Thyroid gland (tissue), 4 donors: ENCODE measurements around the gene SHLD2.
"Not testable (repeated sequence)": the region's sequence is repeated elsewhere in the genome, so short reads cannot be mapped to it uniquely, and the experiment has no call there.

Experiments
- CTCF ChIP-seq, 6 experiments: fragments of 200-600 bp in 3 of 6; fragments of 450-650 bp in 3 of 6; sonication (generic) in 3 of 6; IDR thresholded peaks; one replicate each; pipeline ENCODE4 v1.5.1; 2016 to 2019; ENCODE audit warnings: antibody characterized with exemption in 6 of 6, mild to moderate bottlenecking in 2 of 6, inconsistent platforms in 1 of 6, moderate library complexity in 1 of 6
- POLR2A ChIP-seq, 2 donors: fragments of 450-650 bp; IDR thresholded peaks; one replicate each; pipeline ENCODE4 v1.6.1; 2017; ENCODE audit warnings: antibody characterized with exemption in 2 of 2, mild to moderate bottlenecking in 2 of 2, moderate library complexity in 1 of 2

DNA sequence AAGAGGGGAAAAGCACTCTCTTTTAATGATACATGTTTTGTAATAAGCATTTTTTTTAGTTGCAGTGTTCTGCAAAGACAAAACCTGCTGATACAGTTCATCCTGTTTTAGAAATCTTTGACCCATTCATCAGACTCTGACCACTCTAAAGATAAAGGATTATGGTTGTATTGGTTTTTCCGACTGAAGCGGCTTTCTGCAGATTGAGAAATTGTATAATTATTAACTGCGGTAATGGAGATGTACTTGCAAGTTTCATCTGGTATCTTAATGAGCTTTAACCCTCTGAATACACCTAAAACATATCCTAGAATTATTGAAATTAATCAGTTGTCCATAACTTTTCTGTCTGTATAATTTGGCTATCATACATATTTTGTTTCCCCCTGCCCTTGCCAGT, 50.6 kb downstream of the SHLD2 start:
- TF ChIP-seq CTCF, POLR2A (IDR thresholded peaks at IDR 0.05): not testable (repeated sequence)
